ENCODE results near the gene SERPINA12.
"Not testable (repeated sequence)": the region's sequence is repeated elsewhere in the genome, so short reads cannot be mapped to it uniquely, and the experiment has no call there.

SERPINA12 gene

DNA sequence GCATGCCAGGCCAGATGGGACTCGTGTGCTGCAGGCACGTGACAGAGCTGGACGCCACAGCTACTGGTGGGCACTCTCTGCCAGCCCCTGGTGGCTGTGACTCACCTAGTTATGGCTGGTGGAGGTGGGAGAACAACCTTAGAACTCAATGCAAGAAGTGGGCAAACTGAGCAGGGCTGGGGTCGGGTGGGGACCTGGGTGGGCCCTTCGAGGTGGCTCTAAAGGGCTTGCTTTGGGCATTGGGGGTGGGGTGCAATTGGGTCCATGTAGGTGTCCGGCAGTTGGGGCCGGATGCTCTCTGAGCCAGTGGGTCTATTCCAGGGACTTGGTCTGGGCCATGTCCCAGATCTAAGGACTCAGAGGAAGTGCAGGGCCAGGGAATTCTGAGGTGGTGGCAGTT lies 5.1 kb upstream of the SERPINA12 start:
- no peak for DNase-seq (ENCODE audit: low spot score)
- in situ Hi-C loops (cut with MboI; ENCODE audit: low sequenced_read_pairs, unreplicated experiment): no loop called here
- TF ChIP-seq, protein P1, sequence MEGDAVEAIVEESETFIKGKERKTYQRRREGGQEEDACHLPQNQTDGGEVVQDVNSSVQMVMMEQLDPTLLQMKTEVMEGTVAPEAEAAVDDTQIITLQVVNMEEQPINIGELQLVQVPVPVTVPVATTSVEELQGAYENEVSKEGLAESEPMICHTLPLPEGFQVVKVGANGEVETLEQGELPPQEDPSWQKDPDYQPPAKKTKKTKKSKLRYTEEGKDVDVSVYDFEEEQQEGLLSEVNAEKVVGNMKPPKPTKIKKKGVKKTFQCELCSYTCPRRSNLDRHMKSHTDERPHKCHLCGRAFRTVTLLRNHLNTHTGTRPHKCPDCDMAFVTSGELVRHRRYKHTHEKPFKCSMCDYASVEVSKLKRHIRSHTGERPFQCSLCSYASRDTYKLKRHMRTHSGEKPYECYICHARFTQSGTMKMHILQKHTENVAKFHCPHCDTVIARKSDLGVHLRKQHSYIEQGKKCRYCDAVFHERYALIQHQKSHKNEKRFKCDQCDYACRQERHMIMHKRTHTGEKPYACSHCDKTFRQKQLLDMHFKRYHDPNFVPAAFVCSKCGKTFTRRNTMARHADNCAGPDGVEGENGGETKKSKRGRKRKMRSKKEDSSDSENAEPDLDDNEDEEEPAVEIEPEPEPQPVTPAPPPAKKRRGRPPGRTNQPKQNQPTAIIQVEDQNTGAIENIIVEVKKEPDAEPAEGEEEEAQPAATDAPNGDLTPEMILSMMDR (IDR thresholded peaks at IDR 0.05; ENCODE audit: borderline replicate concordance, control extremely low read depth, extremely low read depth, insufficient read depth, missing control alignments): no peak

DNA sequence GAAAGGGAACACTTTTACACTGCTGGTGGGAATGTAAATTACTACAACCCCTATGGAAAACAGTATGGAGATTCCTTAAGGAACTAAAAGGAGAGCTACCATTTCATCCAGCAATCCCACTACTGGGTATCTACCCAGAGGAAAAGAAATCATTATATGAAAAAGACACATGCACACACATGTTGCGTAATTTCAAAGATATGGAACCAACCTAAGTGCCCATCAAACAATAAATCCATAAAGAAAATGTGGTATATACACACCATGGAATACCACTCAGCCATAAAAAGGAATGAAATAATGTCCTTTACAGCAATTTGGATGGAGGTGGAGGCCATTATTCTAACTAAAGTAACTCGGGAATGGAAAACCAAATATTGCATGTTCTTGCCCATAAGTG lies 1.2 kb upstream of the SERPINA12 start:
- DNase-seq (ENCODE audit: low spot score); in situ Hi-C loops (cut with MboI; ENCODE audit: low sequenced_read_pairs, unreplicated experiment): not testable (repeated sequence)

DNA sequence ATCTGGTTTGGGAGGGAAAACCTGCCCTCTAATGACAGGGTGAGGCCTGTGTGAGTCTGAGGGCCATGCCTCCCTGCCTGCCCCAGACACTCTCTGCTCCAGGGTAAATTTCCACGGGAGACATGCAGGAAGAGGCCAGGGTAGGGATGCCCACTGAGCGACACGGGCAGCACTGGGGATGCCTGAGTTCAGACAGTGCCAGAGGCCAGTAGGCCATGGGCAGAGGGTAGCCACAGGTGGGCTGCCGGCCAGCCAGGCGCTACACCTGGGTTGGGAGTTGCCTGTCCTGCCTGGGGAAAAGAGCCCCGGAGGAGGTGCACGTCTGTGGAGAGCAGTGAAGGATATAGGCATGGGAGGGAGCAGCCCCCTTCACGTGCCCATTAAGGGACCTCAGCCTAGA lies 3.6 kb downstream of the SERPINA12 start:
- in situ Hi-C loops (cut with MboI; ENCODE audit: low sequenced_read_pairs, unreplicated experiment): no loop called here
- TF ChIP-seq, protein P1 (IDR thresholded peaks at IDR 0.05; ENCODE audit: borderline replicate concordance, control extremely low read depth, extremely low read depth, insufficient read depth, missing control alignments): no peak
- DNase-seq (ENCODE audit: low spot score): no peak

DNA sequence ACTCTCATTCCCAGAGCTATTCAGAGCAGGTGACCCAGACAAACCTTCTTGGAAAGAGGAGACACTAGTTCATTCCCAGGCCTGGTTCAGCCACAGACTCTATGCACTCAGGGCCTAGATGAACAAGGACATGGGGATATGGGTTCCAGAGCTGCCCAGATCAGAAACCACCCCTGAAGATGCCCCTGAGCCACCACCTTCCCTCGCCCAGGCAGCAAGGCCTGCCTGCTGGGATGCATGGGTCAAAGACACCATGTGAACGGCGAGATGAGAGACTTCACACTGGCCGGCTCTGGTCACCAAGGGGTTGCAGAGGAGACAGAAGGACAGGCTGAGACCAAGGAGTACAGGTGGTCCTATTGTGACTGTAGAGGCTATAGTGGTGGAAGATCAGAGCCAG lies 4.1 kb downstream of the SERPINA12 start:
- DNase-seq (ENCODE audit: low spot score): no peak
- TF ChIP-seq, protein P1 (IDR thresholded peaks at IDR 0.05; ENCODE audit: borderline replicate concordance, control extremely low read depth, extremely low read depth, insufficient read depth, missing control alignments): no peak
- in situ Hi-C loops (cut with MboI; ENCODE audit: low sequenced_read_pairs, unreplicated experiment): no loop called here

DNA sequence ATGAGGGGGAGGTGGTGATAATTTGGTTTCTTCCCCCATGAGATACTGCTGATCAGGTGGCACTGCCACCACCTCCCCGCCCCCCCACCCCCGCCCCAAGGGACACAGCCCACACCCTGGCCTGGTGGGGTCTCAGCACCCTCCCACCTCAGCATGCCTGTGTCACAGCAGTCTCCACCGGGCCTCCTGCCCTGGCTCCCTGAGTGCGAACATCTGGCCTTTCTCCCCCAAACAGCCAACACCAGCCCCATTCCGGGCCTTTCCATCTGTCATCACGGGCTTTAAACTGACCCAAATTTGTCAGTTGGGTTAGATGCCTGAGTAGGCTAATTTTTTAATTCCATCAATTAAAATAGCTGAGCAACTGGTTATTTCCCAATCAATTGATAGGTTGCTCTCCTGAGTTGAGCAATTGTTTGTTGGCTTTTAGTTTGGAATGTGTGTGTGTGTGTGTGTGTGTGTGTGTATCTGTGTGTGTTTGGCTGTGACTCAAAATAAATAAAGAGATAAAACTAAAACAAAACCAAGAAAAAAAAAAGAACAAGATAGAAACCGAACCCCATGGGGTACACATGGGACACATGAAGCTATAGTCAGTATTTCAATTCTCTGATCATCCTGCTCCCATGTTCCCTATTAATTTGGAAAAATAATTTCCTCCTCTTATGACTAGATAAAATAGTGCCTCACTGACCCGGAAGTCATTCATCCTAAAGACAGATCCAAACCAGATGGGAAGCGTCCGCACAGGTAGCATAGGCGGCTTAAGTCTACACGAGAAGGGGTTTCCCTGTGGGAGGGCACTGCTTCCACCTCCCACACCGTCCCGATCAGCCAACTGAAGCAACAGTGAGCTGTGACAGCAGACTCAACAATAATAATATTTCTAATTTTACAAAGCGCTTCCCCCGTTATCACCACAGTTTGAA lies 7.4 kb downstream of the SERPINA12 start:
- TF ChIP-seq, protein P1 (IDR thresholded peaks at IDR 0.05; ENCODE audit: borderline replicate concordance, control extremely low read depth, extremely low read depth, insufficient read depth, missing control alignments): no peak
- in situ Hi-C loops (cut with MboI; ENCODE audit: low sequenced_read_pairs, unreplicated experiment): no loop called here
- no peak for DNase-seq (ENCODE audit: low spot score)

DNA sequence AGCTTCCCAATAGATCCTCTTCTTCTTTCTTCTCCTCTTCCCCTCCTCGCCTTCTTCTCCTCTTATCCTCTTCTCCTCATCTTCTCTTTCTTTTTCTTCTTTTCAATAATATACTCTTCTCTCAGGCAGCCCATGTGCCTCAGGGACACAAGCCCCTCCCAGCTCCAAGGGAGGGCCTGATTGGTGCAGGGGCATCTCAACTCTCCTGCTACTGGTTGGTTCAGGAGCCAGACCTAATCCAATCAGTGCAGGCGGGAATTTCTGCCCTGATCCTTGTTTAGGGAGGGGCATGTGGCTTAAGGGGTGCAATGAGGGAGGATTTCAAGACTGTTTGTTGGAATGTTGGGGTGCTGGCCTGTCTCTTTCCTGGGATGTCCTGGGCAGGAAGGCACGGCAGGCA lies 9.0 kb downstream of the SERPINA12 start:
- in situ Hi-C loops (cut with MboI; ENCODE audit: low sequenced_read_pairs, unreplicated experiment): no loop called here
- DNase-seq (ENCODE audit: low spot score): no peak
- TF ChIP-seq, protein P1 (IDR thresholded peaks at IDR 0.05; ENCODE audit: borderline replicate concordance, control extremely low read depth, extremely low read depth, insufficient read depth, missing control alignments): no peak

DNA sequence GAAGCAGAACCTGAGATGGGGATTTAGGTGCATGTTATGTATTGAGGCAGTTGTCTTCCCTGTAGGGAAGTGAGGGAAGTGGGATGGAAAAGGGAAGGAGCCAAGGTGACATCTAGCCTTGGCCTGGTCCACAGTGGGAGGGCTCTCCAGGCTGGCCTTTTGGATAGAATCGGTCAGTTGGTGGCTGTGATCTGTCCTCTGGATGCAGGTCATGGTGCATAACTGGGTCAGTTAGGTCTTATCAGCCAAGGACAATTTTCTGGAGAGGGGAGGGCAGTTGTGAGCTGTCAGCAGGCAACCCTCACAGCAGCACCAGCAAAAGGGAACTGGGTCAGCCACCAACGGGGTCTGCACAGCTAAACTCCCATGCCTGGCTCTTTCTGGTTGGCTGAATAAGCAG lies 9.6 kb downstream of the SERPINA12 start:
- in situ Hi-C loops (cut with MboI; ENCODE audit: low sequenced_read_pairs, unreplicated experiment): no loop called here
- TF ChIP-seq, protein P1 (IDR thresholded peaks at IDR 0.05; ENCODE audit: borderline replicate concordance, control extremely low read depth, extremely low read depth, insufficient read depth, missing control alignments): no peak
- DNase-seq (ENCODE audit: low spot score): no peak
